ENCODE data around the gene RNF14. TPM values are rescaled to one million over a fixed set of nuclear protein-coding genes. Genes with fewer than 3 reads are reported as not detected.

Gene RNF14
- total and polyA plus RNA-seq, 12 donors: 20.3 to 130 (median 100) TPM

GRCh38 chr5:141931694-141932093 is 37.2 kb upstream of the RNF14 start:
- H3K36me3 ChIP-seq: peaks cover 0 to 100% (median 61%) of the 10 kb centered on the region in 9 donors

DNA sequence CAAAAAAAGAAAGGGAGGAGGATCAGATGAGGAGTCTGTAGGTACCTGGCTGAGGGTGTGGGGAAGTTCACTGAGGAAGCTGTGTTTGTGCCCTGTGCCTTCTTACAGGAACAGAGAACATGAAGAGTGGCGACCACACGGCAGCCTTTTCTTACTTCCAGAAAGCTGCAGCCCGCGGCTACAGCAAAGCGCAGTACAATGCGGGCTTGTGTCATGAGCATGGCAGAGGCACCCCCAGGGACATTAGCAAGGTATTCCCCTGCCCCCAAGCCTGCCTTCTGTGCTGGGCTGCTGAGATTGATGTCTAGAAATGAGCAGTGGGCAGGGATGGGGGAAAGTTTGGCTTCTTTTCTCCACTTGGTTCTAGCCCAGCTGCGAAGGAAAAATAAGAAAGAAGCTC is 35.8 kb upstream of the RNF14 start:
- ATAC-seq (no peak), DNase-seq (no peak)
- H3K4me3 ChIP-seq: no peak overlapping the region
- no peaks in the 10 kb centered on the region for H3K27me3 ChIP-seq
- peaks cover 0 to 100% (median 71%) of the 10 kb centered on the region in 9 donors for H3K36me3 ChIP-seq
- intact Hi-C loops (cut with DNase I): no loop called here
- WGBS, 2 donors: 91 to 97% methylated on average over 7 of the region's 7 CpGs
- H3K4me1 ChIP-seq: peaks cover 0 to 48% (median 21%) of the 10 kb centered on the region in 9 donors
- H3K27ac ChIP-seq: peak overlapping the region in 1 of 10 donors; percentile 15
- H3K9me3 ChIP-seq: no peaks in the 10 kb centered on the region
- TF ChIP-seq, protein P1, sequence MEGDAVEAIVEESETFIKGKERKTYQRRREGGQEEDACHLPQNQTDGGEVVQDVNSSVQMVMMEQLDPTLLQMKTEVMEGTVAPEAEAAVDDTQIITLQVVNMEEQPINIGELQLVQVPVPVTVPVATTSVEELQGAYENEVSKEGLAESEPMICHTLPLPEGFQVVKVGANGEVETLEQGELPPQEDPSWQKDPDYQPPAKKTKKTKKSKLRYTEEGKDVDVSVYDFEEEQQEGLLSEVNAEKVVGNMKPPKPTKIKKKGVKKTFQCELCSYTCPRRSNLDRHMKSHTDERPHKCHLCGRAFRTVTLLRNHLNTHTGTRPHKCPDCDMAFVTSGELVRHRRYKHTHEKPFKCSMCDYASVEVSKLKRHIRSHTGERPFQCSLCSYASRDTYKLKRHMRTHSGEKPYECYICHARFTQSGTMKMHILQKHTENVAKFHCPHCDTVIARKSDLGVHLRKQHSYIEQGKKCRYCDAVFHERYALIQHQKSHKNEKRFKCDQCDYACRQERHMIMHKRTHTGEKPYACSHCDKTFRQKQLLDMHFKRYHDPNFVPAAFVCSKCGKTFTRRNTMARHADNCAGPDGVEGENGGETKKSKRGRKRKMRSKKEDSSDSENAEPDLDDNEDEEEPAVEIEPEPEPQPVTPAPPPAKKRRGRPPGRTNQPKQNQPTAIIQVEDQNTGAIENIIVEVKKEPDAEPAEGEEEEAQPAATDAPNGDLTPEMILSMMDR (IDR thresholded peaks at IDR 0.05): no peak

More at GRCh38 chr5:141931694-141932093, 37.2 kb upstream of the RNF14 start:
- H3K4me1 ChIP-seq: peaks cover 0 to 62% (median 34%) of the 10 kb centered on the region in 9 donors
- TF ChIP-seq, protein P1 (IDR thresholded peaks at IDR 0.05): no peak
- DNase-seq (no peak), ATAC-seq (no peak)
- H3K27me3 ChIP-seq: no peaks in the 10 kb centered on the region
- intact Hi-C loops (cut with DNase I): no loop called here
- H3K27ac ChIP-seq: no peak overlapping the region
- 94% methylated on average over 5 of the region's 5 CpGs for WGBS, 2 donors
- no peaks in the 10 kb centered on the region for H3K9me3 ChIP-seq
- no peak overlapping the region for H3K4me3 ChIP-seq

- DNase-seq (peak; percentile 53 to 62), ATAC-seq (peak; percentile 65 to 92 (median 76))
- Histone ChIP-seq H3K36me3 (peaks cover 0 to 100% (median 71%) of the 10 kb centered on the region in 9 donors), H3K27me3 (no peaks in the 10 kb centered on the region), H3K4me3 (no peak overlapping the region), H3K9me3 (no peaks in the 10 kb centered on the region), H3K4me1 (peaks cover 0 to 36% (median 9%) of the 10 kb centered on the region in 9 donors), H3K27ac (peak overlapping the region in 4 of 10 donors; percentile 44 to 69 (median 60))
- TF ChIP-seq, protein P1 (IDR thresholded peaks at IDR 0.05): peak in 3 of 9 donors; percentile 28 to 43 (median 34)
- intact Hi-C loops (cut with DNase I): no loop called here
- WGBS, 2 donors: 38 to 44% methylated on average over 11 of the region's 11 CpGs
These were observed 34.6 kb upstream of the RNF14 start for GRCh38 chr5:141934099-141934844.

- Histone ChIP-seq H3K4me3 (no peak overlapping the region), H3K27ac (peak overlapping the region in 3 of 10 donors; percentile 1 to 52 (median 44)), H3K27me3 (no peaks in the 10 kb centered on the region), H3K4me1 (peaks cover 0 to 30% (median 15%) of the 10 kb centered on the region in 9 donors), H3K9me3 (no peaks in the 10 kb centered on the region), H3K36me3 (peaks cover 0 to 99% (median 64%) of the 10 kb centered on the region in 9 donors)
- ATAC-seq (peak in 1 of 8 donors; percentile 19), DNase-seq (no peak)
- TF ChIP-seq, protein P1 (IDR thresholded peaks at IDR 0.05): no peak
- intact Hi-C loops (cut with DNase I): no loop called here
- 85 to 92% methylated on average over 4 of the region's 4 CpGs for WGBS, 2 donors
These were observed 33.4 kb upstream of the RNF14 start for GRCh38 chr5:141935538-141935937.

All from heart right ventricle (tissue), 16 donors.